Spleen (tissue), 11 donors: ENCODE data around the gene SOWAHC. TPM values are rescaled to one million over a fixed set of nuclear protein-coding genes. Genes with fewer than 3 reads are reported as not detected.
"Not testable (repeated sequence)": the region's sequence is repeated elsewhere in the genome, so short reads cannot be mapped to it uniquely, and the experiment has no call there.

Source experiments
- DNase-seq: peaks from one replicate; pipeline ENCODE4 v3.0.0-alpha.2; 2020
- H3K27ac ChIP-seq, 8 donors: fragments of 200-600 bp; sonication (generic) in 7 of 8; 1 replicate in 4 of 8; 2 replicates in 4 of 8; pipeline versions ENCODE4 v1.5.0 to v1.8.0; 2016 to 2021; ENCODE audit warnings: inconsistent platforms in 4 of 8, mild to moderate bottlenecking in 4 of 8, moderate library complexity in 1 of 8
- H3K27me3 ChIP-seq, 7 donors: fragments of 200-600 bp; sonication (generic) in 6 of 7; replicated peaks in 1 of 7; 1 replicate in 4 of 7; 2 replicates in 3 of 7; pipeline versions ENCODE4 v1.5.0 to v1.8.0; 2016 to 2021; ENCODE audit warnings: inconsistent platforms in 3 of 7, mild to moderate bottlenecking in 1 of 7
- H3K36me3 ChIP-seq, 6 donors: fragments of 200-600 bp; sonication (generic) in 5 of 6; 1 replicate in 4 of 6; 2 replicates in 2 of 6; pipeline versions ENCODE4 v1.5.0 to v1.8.0; 2016 to 2021; ENCODE audit warnings: inconsistent platforms in 2 of 6
- H3K4me1 ChIP-seq, 6 donors: fragments of 200-600 bp; sonication (generic) in 5 of 6; 1 replicate in 3 of 6; 2 replicates in 3 of 6; pipeline versions ENCODE4 v1.5.0 to v1.8.0; 2016 to 2021; ENCODE audit warnings: inconsistent platforms in 3 of 6
- H3K4me3 ChIP-seq, 8 donors: fragments of 200-600 bp; sonication (generic) in 7 of 8; 1 replicate in 4 of 8; 2 replicates in 4 of 8; pipeline versions ENCODE4 v1.5.0 to v1.8.0; 2016 to 2021; ENCODE audit warnings: inconsistent platforms in 4 of 8, mild to moderate bottlenecking in 4 of 8, moderate library complexity in 2 of 8
- H3K9me3 ChIP-seq, 8 donors: fragments of 200-600 bp; sonication (generic) in 7 of 8; 1 replicate in 4 of 8; 2 replicates in 4 of 8; pipeline versions ENCODE4 v1.5.0 to v1.8.0; 2016 to 2021; ENCODE audit warnings: inconsistent platforms in 4 of 8
- CTCF ChIP-seq, 11 experiments: fragments of 200-600 bp in 7 of 11; fragments of 450-650 bp in 4 of 11; sonication (generic) in 4 of 11; IDR thresholded peaks in 8 of 11; conservative IDR thresholded peaks in 3 of 11; 1 replicate in 7 of 11; 2 replicates in 4 of 11; pipeline versions ENCODE4 v1.4.0 to v1.8.0; 2016 to 2021; ENCODE audit warnings: antibody characterized with exemption in 11 of 11, inconsistent platforms in 4 of 11, mild to moderate bottlenecking in 1 of 11
- POLR2A ChIP-seq, 3 donors: fragments of 450-650 bp; IDR thresholded peaks; one replicate each; pipeline ENCODE4 v1.5.1; 2017; ENCODE audit warnings: antibody characterized with exemption in 3 of 3, mild to moderate bottlenecking in 1 of 3
- POLR2AphosphoS5 ChIP-seq, 3 donors: sonication (generic); formaldehyde crosslinking; IDR thresholded peaks; one replicate each; pipeline ENCODE4 v1.5.1; 2017; ENCODE audit warnings: antibody characterized with exemption in 3 of 3
- WGBS, 5 donors: extraction: QIAGEN DNeasy Blood & Tissue Kit in 3 of 5; methylation state at CpG; one replicate each; pipeline versions ENCODE4 v1.1.5 to v1.1.7; 2013 to 2018; 5-methylcytosine and 5-hydroxymethylcytosine counted together
- intact Hi-C: fragments of 100-400 bp; cut with DNase I; formaldehyde crosslinking; loops from one replicate; pipeline ENCODE4 v1.15.0; 2023; ENCODE audit warnings: low total_unique reads
- polyA plus RNA-seq, 3 donors: library from polyadenylated mRNA; stranded (reverse); fragments of 200-250 nt; gene quantifications; one replicate each; pipeline ENCODE4 v1.2.1, GENCODE V29; 2013
- total RNA-seq, 7 donors: library from RNA; depleted of rRNA in 3 of 7; stranded (reverse); fragments of >200 nt in 3 of 7; fragmentation: NEBNext Ultra II Directional in 4 of 7; extraction: Animal tissue kit (Norgen Biotek cat#: 25700) in 4 of 7; gene quantifications; one replicate each; pipeline versions ENCODE4 v1.1.0 to v1.2.1, GENCODE V29; 2016 to 2021
- donor health status: healthy with polysubstance abuse.
- donor health status: DM: no; HTN: no; CAD: no; lungs with moderate emphysema.
- donor health status: DM: no; HTN: no; CAD: no.
- donor health status: Bipolar disorder and iron deficiency.
- donor health status: healthy.
- donor health status: DM: no; HTN: no; CAD: no.
- donor health status: DM: yes; HTN: yes; CAD: no.

The SOWAHC gene
- total and polyA plus RNA-seq, 10 donors = 1.6 to 9.9 (median 6.5) TPM

GRCh38 chr2:109624339-109624738 lies 10.2 kb downstream of the SOWAHC start:
- no peak for DNase-seq
- no peaks in the 10 kb centered on the region for H3K4me1 ChIP-seq
- 79 to 94% (median 82%) methylated on average over 4 of the region's 4 CpGs for WGBS, 5 donors
- intact Hi-C loops = no loop called here
- no peaks in the 10 kb centered on the region for H3K36me3 ChIP-seq
- H3K27me3 ChIP-seq = peaks cover 0 to 27% (median 0%) of the 10 kb centered on the region in 7 donors
- no peak for TF ChIP-seq CTCF (IDR thresholded peaks at IDR 0.05 in 8 of 11, conservative IDR thresholded peaks at IDR 0.05 in 3 of 11)
- TF ChIP-seq POLR2A (IDR thresholded peaks at IDR 0.05) = no peak
- TF ChIP-seq POLR2AphosphoS5 (IDR thresholded peaks at IDR 0.05) = no peak
- no peak overlapping the region for H3K4me3 ChIP-seq
- H3K9me3 ChIP-seq = no peaks in the 10 kb centered on the region
- H3K27ac ChIP-seq = no peak overlapping the region

- H3K27me3 ChIP-seq, DNase-seq, H3K27ac ChIP-seq, H3K4me1 ChIP-seq, H3K36me3 ChIP-seq, H3K9me3 ChIP-seq, intact Hi-C loops, H3K4me3 ChIP-seq: not testable (repeated sequence)
- 82 to 88% (median 86%) methylated on average over 7 of the region's 7 CpGs for WGBS, 5 donors
These were observed 14.2 kb downstream of the SOWAHC start for GRCh38 chr2:109628321-109628720.

- H3K4me1 ChIP-seq = no peaks in the 10 kb centered on the region
- intact Hi-C loops = no loop called here
- no peak for DNase-seq
- WGBS, 5 donors = 75 to 93% (median 83%) methylated on average over 3 of the region's 3 CpGs
- no peak overlapping the region for H3K27ac ChIP-seq
- no peak overlapping the region for H3K4me3 ChIP-seq
- no peaks in the 10 kb centered on the region for H3K27me3 ChIP-seq
- no peak for TF ChIP-seq POLR2A (IDR thresholded peaks at IDR 0.05)
- TF ChIP-seq CTCF (IDR thresholded peaks at IDR 0.05 in 8 of 11, conservative IDR thresholded peaks at IDR 0.05 in 3 of 11) = no peak
- no peak for TF ChIP-seq POLR2AphosphoS5 (IDR thresholded peaks at IDR 0.05)
- no peaks in the 10 kb centered on the region for H3K36me3 ChIP-seq
- H3K9me3 ChIP-seq = no peaks in the 10 kb centered on the region
These were observed 15.7 kb downstream of the SOWAHC start for GRCh38 chr2:109629867-109630266.

GRCh38 chr2:109630441-109631430 lies 16.6 kb downstream of the SOWAHC start:
- WGBS, 5 donors = 85 to 94% (median 91%) methylated on average over 19 of the region's 19 CpGs
- Histone ChIP-seq H3K27me3 (no peaks in the 10 kb centered on the region), H3K27ac (no peak overlapping the region), H3K9me3 (no peaks in the 10 kb centered on the region), H3K4me3 (no peak overlapping the region), H3K4me1 (no peaks in the 10 kb centered on the region), H3K36me3 (no peaks in the 10 kb centered on the region)
- no peak for TF ChIP-seq POLR2A (IDR thresholded peaks at IDR 0.05)
- TF ChIP-seq CTCF (IDR thresholded peaks at IDR 0.05 in 8 of 11, conservative IDR thresholded peaks at IDR 0.05 in 3 of 11) = no peak
- TF ChIP-seq POLR2AphosphoS5 (IDR thresholded peaks at IDR 0.05) = no peak
- DNase-seq = no peak
- intact Hi-C loops = no loop called here
